T-helper 2 cell (primary cell): ENCODE measurements around the gene PPA1.
"Not testable (repeated sequence)": the region's sequence is repeated elsewhere in the genome, so short reads cannot be mapped to it uniquely, and the experiment has no call there.

Source experiments
- DNase-seq, 5 experiments: peaks; one replicate each; pipeline versions ENCODE4 v3.0.0 to v3.0.0-alpha.2; 2012 to 2022
- total RNA-seq, 2 donors: gene quantifications; one replicate each; lab custom pipeline; 2026; lab: John Stamatoyannopoulos, UW

The PPA1 gene
- 83.8 to 96.3 reads per million in 2 donors for total RNA-seq

DNA sequence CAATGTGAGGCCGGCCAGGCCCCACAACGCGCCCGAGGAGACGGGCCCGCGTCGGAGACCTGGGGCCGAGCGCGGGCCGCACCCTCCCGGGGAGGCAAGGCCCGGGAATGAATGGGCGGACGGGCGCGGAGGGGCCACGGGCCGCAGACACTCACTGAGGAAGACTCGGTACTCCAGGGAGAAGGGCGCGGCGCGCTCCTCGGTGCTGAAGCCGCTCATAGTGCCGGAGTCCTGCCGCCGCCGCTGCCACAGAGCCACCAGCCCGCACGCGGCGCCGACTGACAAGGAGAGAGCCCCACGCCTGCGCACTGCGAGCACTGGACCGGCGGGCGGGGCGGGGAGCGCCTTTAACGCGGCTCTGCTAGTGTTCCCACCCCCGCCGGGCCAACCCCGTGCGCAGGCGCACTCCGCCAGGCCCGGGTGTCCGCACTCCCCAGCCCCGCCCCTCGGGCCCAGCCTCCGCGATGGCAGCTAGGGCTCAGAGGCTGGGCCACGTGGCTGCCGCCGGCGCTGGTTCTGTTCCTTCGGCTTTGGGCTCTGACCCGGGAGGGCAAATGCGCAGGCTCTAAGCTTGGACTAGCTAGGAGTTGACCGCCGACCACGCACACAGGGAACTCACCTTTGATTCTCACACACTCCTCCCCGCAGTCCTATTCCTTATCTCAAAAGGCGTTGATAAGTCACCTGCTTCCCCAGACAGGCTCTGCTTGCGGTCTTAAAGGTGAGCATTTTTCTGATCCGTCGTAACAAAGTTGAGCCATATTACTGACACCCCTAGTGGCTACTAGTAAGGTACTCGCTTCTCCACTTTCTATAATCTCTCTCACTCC lies at the start of gene PPA1:
PPA1 (minus strand) TSS at position 321 of the 830 bp plus-strand sequence; CDS start at position 219, 102 bp downstream.
- DNase-seq, result peak; percentile 97 to 99 (median 99)

GRCh38 chr10:70281609-70282008 lies 48.4 kb upstream of the PPA1 start:
- no peak for DNase-seq

DNA sequence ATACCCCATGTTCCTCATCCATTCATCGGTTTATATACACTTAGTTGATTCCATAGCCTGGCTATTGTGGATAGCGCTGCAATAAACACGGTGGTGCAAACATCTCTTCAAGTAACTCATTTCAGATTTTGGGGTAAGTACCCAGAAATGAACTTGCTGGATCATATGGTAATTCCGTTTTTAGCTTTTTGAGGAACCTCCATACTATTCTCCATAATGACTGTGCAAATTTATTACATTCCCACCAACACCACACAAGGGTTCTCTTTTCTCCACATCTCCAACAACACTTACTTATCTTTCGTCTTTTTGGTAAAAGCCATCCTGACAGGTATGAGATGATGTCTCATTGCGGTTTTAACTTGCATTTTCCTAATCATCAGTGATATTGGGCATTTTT lies 46.9 kb upstream of the PPA1 start:
- no peak for DNase-seq

DNA sequence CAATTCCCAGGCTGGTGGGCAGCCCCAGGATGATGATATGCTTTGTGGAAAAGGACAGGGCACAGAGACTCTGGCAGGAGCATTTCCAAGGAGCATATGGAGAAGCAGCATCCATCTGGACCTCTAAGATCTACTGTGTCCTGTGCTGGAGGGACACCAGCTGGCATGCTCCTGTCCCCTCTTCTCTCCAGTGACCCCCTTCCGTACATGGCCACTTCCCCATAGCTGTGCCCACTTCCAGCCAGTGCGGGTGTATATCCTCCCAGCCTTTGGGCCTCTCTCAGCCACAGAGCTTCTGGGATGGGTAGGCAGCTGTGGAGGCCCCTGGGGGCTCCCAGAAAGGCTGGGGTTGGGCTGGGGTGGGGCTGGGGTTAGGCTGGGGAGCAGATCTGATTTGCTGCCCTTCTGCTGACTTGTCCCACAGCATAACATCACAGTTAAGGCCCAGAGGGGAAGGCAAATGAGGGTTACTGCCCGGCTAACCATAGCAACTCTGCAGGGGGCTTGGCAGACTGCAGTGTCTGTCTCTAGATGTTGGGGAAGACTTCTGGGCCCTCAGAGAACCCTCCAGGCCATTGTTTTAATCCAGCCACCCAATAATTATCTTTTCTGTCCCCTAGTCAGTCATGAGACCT lies 44.3 kb upstream of the PPA1 start:
- DNase-seq, result no peak

GRCh38 chr10:70274643-70275042 lies 41.4 kb upstream of the PPA1 start:
- no peak for DNase-seq

DNA sequence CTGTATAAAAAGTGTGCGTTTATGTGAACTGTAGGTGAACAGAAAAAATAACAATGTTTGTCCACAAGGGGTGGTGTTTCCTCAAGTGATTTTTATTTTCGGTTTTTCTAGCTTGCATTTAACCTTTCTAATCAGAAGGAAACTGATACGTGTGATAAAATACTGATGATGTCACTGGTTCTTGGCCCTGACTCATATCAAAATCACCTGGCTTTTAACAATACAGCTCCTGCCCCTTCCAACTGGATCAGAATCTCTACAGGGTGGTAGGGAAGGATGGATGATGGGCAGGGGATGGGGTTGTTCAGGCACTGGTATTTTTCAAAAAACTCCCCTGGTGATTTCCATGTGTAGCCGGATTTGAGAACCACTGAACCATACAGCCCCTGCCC lies 39.7 kb upstream of the PPA1 start:
- DNase-seq, result peak in 2 of 5 experiments; percentile 8 to 84

- DNase-seq, result no peak
Measured at GRCh38 chr10:70271996-70272924, 39.0 kb upstream of the PPA1 start.

GRCh38 chr10:70270952-70271351 lies 37.7 kb upstream of the PPA1 start:
- DNase-seq, result no peak

DNA sequence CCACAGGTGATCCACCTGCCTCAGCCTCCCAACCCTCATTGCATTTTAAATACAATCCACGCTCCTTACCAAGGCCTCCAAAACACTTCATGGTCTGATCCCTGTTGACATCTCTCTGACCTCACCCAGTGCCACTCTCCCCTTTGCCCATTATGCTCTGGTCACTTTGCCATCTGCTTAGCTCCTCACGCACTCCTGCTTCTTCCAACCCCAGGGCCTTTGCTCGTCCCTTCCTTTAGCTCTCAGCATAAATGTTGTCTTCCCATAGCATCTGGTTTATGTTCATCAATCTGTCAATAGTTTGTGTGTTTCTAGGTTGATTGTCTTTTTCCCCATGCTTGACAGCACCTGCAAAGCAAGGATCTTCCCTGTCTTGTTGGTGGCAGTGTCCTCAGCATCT lies 36.5 kb upstream of the PPA1 start:
- DNase-seq, result no peak

GRCh38 chr10:70268376-70268775 lies 35.1 kb upstream of the PPA1 start:
- no peak for DNase-seq

DNA sequence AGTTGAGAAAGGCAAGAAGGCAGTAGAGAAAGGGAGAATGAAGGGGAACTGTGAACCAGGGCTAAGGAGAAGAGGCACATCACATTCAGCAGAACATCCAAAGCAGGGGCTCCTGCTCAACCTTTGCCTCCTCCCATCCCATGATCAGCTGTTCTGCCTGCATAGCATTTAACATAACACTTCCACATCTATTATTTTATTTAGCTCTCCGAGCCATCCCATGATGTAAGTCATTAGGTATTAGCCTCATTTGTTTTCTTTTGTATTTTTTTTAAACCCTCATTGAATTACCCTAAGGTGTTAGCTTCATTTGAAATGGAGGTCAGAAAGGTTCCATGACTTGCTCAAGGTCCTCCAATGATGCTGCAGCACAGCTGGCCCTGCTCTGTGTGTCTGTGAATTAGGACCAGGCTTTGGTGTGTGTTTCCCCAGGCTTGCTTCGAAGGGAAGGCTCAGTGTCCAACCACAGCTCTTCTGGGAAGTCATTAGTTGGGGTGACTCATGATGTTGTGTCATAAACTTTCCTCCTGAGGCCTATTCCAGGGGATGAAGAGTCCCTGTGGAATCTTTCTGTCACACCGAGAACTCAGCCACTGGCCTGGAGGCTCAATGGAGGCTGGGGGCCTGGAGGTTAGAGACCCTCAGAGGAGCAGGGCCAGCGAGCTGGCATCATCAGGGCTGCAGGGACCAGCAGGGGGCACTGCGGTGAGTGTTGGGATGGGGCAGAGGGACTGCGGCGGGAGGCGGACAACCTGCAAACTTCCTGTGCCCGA lies 34.1 kb upstream of the PPA1 start:
- no peak for DNase-seq

- no peak for DNase-seq
Measured at GRCh38 chr10:70266701-70267100, 33.5 kb upstream of the PPA1 start.

GRCh38 chr10:70266056-70266455 lies 32.8 kb upstream of the PPA1 start:
- no peak for DNase-seq

DNA sequence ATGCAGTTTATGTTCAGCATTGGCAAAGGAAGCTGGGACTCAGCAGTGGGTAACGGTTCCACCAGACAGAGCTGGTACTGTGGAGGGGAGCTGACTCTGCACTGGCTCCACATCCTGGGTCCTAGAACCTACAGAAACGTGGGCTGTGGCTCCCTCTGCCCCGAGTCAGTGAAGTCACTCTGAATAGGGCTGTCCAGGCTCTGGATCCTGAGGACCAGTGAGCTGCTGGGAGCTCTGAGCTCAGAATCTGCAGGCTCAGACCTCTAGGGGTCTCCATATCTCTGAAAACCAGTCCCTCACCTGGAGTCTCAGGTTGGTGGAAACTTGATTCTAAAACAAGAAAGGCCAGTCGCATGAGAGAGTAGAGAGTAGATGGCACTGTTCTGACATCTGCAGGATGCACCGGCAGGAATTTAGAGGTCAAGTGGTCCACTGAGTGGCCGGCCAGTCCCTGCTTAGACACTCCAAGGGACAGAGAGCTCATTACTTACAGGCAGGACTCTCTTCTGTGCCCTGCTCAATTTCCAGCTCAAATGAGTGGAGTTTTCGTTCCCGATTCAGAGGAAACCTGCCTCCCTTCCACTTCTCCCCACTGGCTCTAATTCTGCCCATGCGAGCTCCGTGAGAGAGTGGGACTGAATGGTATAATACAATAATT lies 31.9 kb upstream of the PPA1 start:
- peak in 1 of 5 experiments; percentile 6 for DNase-seq

GRCh38 chr10:70260734-70261133 lies 27.5 kb upstream of the PPA1 start:
- DNase-seq, result no peak

DNA sequence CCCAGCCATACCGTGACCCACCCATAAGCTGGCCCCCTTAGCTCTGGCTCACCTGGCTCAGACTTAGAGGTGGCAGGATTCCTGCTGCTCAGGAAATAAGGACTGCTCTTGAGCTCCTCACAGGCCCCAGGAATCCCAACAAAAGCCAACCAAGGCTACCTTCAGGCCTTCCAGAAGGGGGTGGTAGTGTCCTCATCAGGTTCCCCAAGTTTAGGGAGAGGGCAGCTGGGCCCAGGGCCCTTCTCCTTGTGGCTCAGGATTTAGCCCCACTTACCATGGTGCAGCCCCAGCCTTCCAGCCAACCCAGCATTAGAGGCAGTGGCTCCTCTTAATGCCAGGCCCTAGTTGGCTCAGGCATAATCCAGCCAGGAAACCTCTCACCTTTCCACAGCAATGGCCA lies 27.0 kb upstream of the PPA1 start:
- DNase-seq, result no peak

- no peak for DNase-seq
Measured at GRCh38 chr10:70258216-70258615, 25.0 kb upstream of the PPA1 start.

DNA sequence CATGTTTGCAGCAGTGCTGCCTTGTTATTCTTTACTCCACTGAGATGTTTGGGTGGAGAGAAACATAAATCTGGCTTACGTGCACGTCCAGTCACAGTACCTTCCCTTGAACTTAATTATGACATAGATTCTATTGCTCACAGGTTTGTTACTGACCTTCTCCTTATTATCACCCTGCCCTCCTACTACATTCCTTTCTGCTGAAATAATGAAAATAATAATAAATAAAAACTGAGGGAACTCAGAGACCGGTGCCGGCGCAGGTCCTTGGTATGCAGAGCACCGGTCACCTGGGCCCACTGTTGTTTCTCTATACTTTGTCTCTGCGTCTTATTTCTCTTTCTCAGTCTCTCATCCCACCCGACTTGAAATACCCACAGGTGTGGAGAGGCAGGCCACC lies 24.6 kb upstream of the PPA1 start:
- not testable (repeated sequence) for DNase-seq

GRCh38 chr10:70256463-70256862 lies 23.2 kb upstream of the PPA1 start:
- DNase-seq, result no peak

- DNase-seq, result peak in 1 of 5 experiments; percentile 32
Measured at GRCh38 chr10:70255329-70256299, 22.4 kb upstream of the PPA1 start.
